Measurements from ENCODE around the gene ECI2.

GRCh38 chr6:4114123-4114522 lies 21.3 kb downstream of the ECI2 start:
- no peak for TF ChIP-seq CTCF (IDR thresholded peaks at IDR 0.05)
- TF ChIP-seq POLR2A (IDR thresholded peaks at IDR 0.05), result no peak
- TF ChIP-seq POLR2AphosphoS5 (IDR thresholded peaks at IDR 0.05), result no peak
- TF ChIP-seq EP300 (IDR thresholded peaks at IDR 0.05), result no peak
